Psoas muscle (tissue), 8 donors: ENCODE results near the gene ZBP1. TPM values are rescaled to one million over a fixed set of nuclear protein-coding genes. Genes with fewer than 3 reads are reported as not detected.

ENCODE experiments used
- ATAC-seq, 4 donors: fragments of 200-7000 bp; cut with Tn5 transposase; one replicate each; pipeline ENCODE4 v1.9.1; 2020; ENCODE audit warnings: moderate library complexity in 3 of 4, mild to moderate bottlenecking in 2 of 4
- DNase-seq, 2 donors: peaks; one replicate each; pipeline ENCODE4 v3.0.0-alpha.2; 2020
- H3K27ac ChIP-seq: fragments of 200-600 bp; one replicate; pipeline ENCODE4 v1.8.0; 2022
- H3K27me3 ChIP-seq, 3 donors: fragments of 200-600 bp in 1 of 3; one replicate each; pipeline versions ENCODE4 v1.6.1 to v1.8.0; 2013 to 2022; ENCODE audit warnings: low read length in 2 of 3, mild to moderate bottlenecking in 2 of 3, moderate library complexity in 1 of 3; ENCODE audit not compliant: insufficient read depth in 3 of 3
- H3K36me3 ChIP-seq, 2 donors: fragments of 200-600 bp in 1 of 2; one replicate each; pipeline versions ENCODE4 v1.6.1 to v1.8.0; 2013 to 2022; ENCODE audit warnings: low read depth in 1 of 2, mild to moderate bottlenecking in 1 of 2, moderate library complexity in 1 of 2; ENCODE audit not compliant: insufficient read depth in 1 of 2
- H3K4me1 ChIP-seq: fragments of 200-600 bp; one replicate; pipeline ENCODE4 v1.8.0; 2022
- H3K4me3 ChIP-seq: fragments of 200-600 bp; one replicate; pipeline ENCODE4 v1.8.0; 2022; ENCODE audit warnings: mild to moderate bottlenecking
- H3K9me3 ChIP-seq: fragments of 200-600 bp; one replicate; pipeline ENCODE4 v1.8.0; 2022
- WGBS, 3 donors: extraction: QIAGEN DNeasy Blood & Tissue Kit; methylation state at CpG; one replicate each; pipeline versions ENCODE4 v1.1.6 to v1.1.7; 2013; 5-methylcytosine and 5-hydroxymethylcytosine counted together
- intact Hi-C, 2 donors: fragments of 100-400 bp; cut with DNase I; formaldehyde crosslinking; loops; one replicate each; pipeline versions ENCODE4 v1.11.0 to v1.14.2; 2022
- polyA plus RNA-seq, 3 donors: library from polyadenylated mRNA; stranded (reverse); fragments of 200-250 nt; gene quantifications; one replicate each; pipeline ENCODE4 v1.2.3, GENCODE V29; 2013
- total RNA-seq, 4 donors: library from RNA; stranded (reverse); fragmentation: NEBNext Ultra II Directional in 2 of 4; extraction: Animal tissue kit (Norgen Biotek cat#: 25700) in 2 of 4; gene quantifications; one replicate each; pipeline versions ENCODE4 v1.2.1 to v1.2.4, GENCODE V29; 2021 to 2023
- TF ChIP-seq, protein P1 (sequence below): fragments of 200-600 bp; IDR thresholded peaks from one replicate; pipeline ENCODE4 v1.8.0; 2022; ENCODE audit warnings: antibody characterized with exemption
- donor health status: healthy with polysubstance abuse.
- donor health status: DM: no; HTN: no; CAD: no; lungs with moderate emphysema.
- donor health status: Bipolar disorder and iron deficiency.
- donor health status: healthy.
- donor health status: DM: yes; HTN: yes; CAD: no.
- donor health status: DM: no; HTN: no; CAD: no.
- donor health status: DM: no; HTN: no; CAD: no.
- donor health status: DM: yes; HTN: yes; CAD: no.

ZBP1 gene
- total and polyA plus RNA-seq, 7 donors, result 0.07 to 0.50 (median 0.20) TPM; not detected in 2

DNA sequence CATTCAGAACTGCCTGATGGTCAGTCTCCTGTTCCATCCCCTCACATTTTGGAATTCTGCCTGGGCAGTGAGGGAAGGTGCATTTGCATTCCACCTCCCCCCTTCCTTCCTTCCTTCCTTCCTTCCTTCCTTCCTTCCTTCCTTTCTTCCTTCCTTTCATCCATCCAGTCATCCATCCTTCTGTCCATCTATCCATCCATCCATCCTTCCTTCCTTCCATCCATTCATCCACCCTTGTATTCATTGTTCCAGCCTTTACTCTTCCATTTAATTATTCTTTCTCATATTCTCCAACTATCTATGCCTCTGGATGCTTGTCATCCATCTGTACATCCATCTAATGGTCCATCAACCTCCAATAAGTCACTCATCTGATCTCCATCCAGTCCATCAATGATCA lies 45.3 kb downstream of the ZBP1 start:
- Histone ChIP-seq H3K4me1 (no peaks in the 10 kb centered on the region), H3K27ac (no peak overlapping the region), H3K36me3 (no peaks in the 10 kb centered on the region), H3K27me3 (peaks cover 0 to 55% (median 11%) of the 10 kb centered on the region in 3 donors), H3K9me3 (no peaks in the 10 kb centered on the region), H3K4me3 (no peak overlapping the region)
- TF ChIP-seq, protein P1, sequence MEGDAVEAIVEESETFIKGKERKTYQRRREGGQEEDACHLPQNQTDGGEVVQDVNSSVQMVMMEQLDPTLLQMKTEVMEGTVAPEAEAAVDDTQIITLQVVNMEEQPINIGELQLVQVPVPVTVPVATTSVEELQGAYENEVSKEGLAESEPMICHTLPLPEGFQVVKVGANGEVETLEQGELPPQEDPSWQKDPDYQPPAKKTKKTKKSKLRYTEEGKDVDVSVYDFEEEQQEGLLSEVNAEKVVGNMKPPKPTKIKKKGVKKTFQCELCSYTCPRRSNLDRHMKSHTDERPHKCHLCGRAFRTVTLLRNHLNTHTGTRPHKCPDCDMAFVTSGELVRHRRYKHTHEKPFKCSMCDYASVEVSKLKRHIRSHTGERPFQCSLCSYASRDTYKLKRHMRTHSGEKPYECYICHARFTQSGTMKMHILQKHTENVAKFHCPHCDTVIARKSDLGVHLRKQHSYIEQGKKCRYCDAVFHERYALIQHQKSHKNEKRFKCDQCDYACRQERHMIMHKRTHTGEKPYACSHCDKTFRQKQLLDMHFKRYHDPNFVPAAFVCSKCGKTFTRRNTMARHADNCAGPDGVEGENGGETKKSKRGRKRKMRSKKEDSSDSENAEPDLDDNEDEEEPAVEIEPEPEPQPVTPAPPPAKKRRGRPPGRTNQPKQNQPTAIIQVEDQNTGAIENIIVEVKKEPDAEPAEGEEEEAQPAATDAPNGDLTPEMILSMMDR, result no peak
- no peak for DNase-seq
- intact Hi-C loops, result no loop called here
- ATAC-seq, result no peak

DNA sequence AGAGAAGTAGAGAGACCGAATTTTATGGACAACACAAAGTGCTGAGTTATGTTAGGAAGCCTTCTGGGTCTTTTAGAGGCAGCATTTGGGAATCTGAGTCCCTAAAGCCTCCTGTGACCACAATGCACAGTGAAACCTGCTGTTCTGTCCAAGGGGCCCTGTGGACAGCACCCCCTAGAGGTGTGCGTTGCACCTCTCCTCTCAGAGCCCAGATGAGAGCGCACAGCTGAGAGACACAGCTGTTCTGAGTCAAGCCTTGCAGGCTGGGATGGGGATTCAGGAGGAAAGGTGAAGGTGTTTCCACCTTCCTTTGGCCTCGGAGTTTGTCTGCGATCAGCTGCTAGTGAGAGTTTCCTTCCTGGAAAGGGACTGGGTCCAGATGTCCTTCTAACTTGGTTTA lies 46.3 kb downstream of the ZBP1 start:
- ATAC-seq (no peak), DNase-seq (no peak)
- Histone ChIP-seq H3K9me3 (no peaks in the 10 kb centered on the region), H3K36me3 (no peaks in the 10 kb centered on the region), H3K27ac (no peak overlapping the region), H3K4me3 (no peak overlapping the region), H3K4me1 (no peaks in the 10 kb centered on the region), H3K27me3 (peaks cover 0 to 53% (median 9%) of the 10 kb centered on the region in 3 donors)
- TF ChIP-seq, protein P1, result no peak
- WGBS, 3 donors, result 47 to 62% (median 61%) methylated on average over 5 of the region's 5 CpGs
- intact Hi-C loops, result no loop called here

DNA sequence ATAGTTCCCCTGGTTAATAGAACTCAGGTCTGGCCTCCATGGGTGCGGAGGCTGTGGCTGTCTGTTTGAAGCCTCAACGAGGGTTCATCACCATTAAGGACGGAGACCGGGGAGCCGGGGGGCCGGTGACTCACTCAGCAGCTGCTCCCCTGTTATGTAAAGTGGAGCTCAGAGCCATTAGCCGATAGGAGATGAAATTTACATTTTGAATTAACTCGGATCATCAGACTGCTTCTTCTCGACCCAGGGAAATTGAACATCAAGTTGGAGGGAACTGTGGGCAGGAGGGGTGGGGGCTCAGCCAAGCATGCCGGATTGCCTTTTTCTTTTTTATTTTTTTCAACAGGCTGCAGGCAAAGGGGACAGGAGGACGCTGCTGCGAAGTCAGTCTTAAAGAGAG lies 47.0 kb downstream of the ZBP1 start:
- TF ChIP-seq, protein P1, result no peak

DNA sequence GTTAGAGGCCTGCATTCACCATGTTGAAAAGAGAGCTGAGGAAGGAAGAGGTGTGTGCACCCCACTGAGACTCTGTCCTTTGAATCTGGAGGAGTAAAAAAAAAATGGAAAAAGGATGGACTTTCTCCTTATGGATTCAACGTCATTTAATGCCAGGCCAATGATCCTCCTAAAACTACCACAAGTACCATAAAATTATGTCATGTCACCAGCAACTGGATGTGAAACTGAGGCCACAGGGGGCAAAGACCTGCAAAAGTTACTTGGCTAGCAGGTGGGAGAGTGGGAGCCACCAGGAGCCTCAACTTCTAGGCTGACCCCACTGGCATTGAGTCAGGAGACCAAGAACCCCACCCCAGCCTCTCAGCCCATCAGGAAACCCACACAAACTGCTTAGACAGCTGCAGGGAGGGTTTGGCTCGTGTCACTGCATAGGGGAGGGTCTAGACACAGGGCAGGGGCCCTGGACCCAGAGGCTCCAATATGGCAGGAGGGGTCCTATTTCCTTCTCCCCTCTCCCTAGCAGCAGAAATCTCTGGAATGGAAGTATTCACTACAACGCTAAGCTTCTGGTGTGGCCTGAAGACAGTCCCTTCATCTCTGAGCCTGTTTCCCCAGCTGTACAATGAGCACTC lies 48.3 kb downstream of the ZBP1 start:
- Histone ChIP-seq H3K27me3 (peaks cover 0 to 49% (median 12%) of the 10 kb centered on the region in 3 donors), H3K27ac (no peak overlapping the region), H3K9me3 (no peaks in the 10 kb centered on the region), H3K4me3 (no peak overlapping the region), H3K36me3 (no peaks in the 10 kb centered on the region), H3K4me1 (no peaks in the 10 kb centered on the region)
- ATAC-seq (no peak), DNase-seq (no peak)
- intact Hi-C loops, result no loop called here
- TF ChIP-seq, protein P1, result no peak
- 83 to 92% (median 91%) methylated on average over 3 of the region's 3 CpGs for WGBS, 3 donors

More for the DNA sequence above, 47.0 kb downstream of the ZBP1 start:
- H3K4me3 ChIP-seq, result no peak overlapping the region
- ATAC-seq (no peak), DNase-seq (no peak)
- no peaks in the 10 kb centered on the region for H3K4me1 ChIP-seq
- WGBS, 3 donors, result 58 to 59% (median 58%) methylated on average over 12 of the region's 12 CpGs
- intact Hi-C loops, result no loop called here
- H3K27ac ChIP-seq, result no peak overlapping the region
- H3K9me3 ChIP-seq, result no peaks in the 10 kb centered on the region
- peaks cover 0 to 52% (median 11%) of the 10 kb centered on the region in 3 donors for H3K27me3 ChIP-seq
- H3K36me3 ChIP-seq, result no peaks in the 10 kb centered on the region

DNA sequence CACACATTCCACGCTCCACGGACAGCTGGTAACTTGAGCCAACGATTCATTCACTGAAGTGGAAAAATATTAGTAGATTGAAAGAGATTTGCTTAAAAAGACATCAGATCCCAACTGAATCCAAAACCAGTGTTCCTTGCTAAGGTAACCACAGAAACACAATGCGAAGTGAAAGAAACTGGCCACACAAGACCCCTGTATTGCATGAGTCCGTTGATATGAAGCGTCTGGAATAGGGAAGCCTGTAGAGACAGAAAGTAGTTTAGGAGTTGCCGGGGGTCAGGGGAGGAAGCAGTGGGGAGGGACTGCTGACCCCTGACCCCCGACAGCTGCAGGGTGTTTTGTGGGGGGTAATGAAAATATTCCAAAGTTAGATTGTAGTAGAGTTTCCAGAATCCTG lies 49.3 kb downstream of the ZBP1 start:
- H3K4me1 ChIP-seq, result no peaks in the 10 kb centered on the region
- ATAC-seq, result no peak
- intact Hi-C loops, result no loop called here
- no peak overlapping the region for H3K27ac ChIP-seq
- DNase-seq, result no peak
- H3K36me3 ChIP-seq, result no peaks in the 10 kb centered on the region
- no peak overlapping the region for H3K4me3 ChIP-seq
- 41 to 52% (median 44%) methylated on average over 8 of the region's 8 CpGs for WGBS, 3 donors
- H3K27me3 ChIP-seq, result peaks cover 0 to 53% (median 9%) of the 10 kb centered on the region in 3 donors
- TF ChIP-seq, protein P1, result no peak
- no peaks in the 10 kb centered on the region for H3K9me3 ChIP-seq
